ENCODE data around the gene NOG. TPM values are rescaled to one million over a fixed set of nuclear protein-coding genes. Genes with fewer than 3 reads are reported as not detected.

Gene NOG
- total and polyA plus RNA-seq, 12 donors: 0.14 to 0.57 (median 0.16) TPM; not detected in 9

DNA sequence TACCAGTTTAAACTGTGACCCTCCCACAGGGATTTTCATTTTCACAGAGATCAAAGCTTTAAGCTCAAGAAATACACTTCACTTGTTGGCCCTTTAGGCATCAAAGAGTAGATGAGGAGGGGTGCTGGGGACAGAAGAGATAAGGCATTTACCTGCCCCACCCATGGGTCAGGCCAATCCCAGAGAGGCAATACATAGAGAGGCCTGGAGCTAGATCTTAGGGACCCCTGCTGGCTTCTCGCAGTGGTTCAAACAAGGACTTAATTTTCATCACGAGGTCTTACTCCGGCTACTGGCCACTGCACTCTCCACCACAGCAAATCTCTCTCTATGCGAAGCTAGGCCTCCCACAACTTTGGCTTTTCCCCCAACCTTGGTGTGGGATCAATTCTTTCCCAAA lies 46.6 kb downstream of the NOG start:
- H3K27me3 ChIP-seq: no peaks in the 10 kb centered on the region
- no peak overlapping the region for H3K27ac ChIP-seq
- no peaks in the 10 kb centered on the region for H3K4me1 ChIP-seq (replicated peaks in 1 of 2)
- 70 to 77% (median 73%) methylated on average over 4 of the region's 4 CpGs for WGBS, 4 donors
- intact Hi-C loops (cut with DNase I): no loop called here
- DNase-seq: no peak
- TF ChIP-seq, protein P1, sequence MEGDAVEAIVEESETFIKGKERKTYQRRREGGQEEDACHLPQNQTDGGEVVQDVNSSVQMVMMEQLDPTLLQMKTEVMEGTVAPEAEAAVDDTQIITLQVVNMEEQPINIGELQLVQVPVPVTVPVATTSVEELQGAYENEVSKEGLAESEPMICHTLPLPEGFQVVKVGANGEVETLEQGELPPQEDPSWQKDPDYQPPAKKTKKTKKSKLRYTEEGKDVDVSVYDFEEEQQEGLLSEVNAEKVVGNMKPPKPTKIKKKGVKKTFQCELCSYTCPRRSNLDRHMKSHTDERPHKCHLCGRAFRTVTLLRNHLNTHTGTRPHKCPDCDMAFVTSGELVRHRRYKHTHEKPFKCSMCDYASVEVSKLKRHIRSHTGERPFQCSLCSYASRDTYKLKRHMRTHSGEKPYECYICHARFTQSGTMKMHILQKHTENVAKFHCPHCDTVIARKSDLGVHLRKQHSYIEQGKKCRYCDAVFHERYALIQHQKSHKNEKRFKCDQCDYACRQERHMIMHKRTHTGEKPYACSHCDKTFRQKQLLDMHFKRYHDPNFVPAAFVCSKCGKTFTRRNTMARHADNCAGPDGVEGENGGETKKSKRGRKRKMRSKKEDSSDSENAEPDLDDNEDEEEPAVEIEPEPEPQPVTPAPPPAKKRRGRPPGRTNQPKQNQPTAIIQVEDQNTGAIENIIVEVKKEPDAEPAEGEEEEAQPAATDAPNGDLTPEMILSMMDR (IDR thresholded peaks at IDR 0.05): no peak
- no peak for TF ChIP-seq POLR2A (IDR thresholded peaks at IDR 0.05)
- no peaks in the 10 kb centered on the region for H3K36me3 ChIP-seq (replicated peaks in 1 of 2)
- no peaks in the 10 kb centered on the region for H3K9me3 ChIP-seq (replicated peaks in 1 of 3)
- H3K4me3 ChIP-seq: no peak overlapping the region

DNA sequence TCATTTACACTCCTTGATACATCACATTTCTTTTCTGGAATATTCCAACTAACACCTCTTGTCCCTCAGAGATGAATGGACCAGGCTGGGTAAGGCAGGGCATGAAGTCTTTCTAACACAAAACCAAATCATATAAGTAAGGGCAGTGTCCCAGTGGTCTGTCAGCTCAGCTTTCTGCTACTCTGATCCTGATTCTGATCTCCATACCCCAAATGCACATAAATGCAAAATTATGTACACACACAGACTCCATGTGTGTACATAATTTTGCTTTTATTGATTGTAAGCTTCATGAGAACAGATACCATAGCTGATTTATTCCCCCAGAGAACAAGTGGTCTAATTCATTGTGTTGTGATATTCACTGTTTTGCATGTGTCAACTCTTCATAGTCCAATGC lies 47.9 kb downstream of the NOG start:
- Histone ChIP-seq H3K4me3 (no peak overlapping the region), H3K27ac (no peak overlapping the region), H3K4me1 (replicated peaks in 1 of 2) (no peaks in the 10 kb centered on the region), H3K9me3 (replicated peaks in 1 of 3) (no peaks in the 10 kb centered on the region), H3K36me3 (replicated peaks in 1 of 2) (no peaks in the 10 kb centered on the region), H3K27me3 (peaks cover 7% of the 10 kb centered on the region)
- no peak for DNase-seq
- intact Hi-C loops (cut with DNase I): no loop called here
- no peak for TF ChIP-seq POLR2A (IDR thresholded peaks at IDR 0.05)
- TF ChIP-seq, protein P1 (IDR thresholded peaks at IDR 0.05): no peak

DNA sequence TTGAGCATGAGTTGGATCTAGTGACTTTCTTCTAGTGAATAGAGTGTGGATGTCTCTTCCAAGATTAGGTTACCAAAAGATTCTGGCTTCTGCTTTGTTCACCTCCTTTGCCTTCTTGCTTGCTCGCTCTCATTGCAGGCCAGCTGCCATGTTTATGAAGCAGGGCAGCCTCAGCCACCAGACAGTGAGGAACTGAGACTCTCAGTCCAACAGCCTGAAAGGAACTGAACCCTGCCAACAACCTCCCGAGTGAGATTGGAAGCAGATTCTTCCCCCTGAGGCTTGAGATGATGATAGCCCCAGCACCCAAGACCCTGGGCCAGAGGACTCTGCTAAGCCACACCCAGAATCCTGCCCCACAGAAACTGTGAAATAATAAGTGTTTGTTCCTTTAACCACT lies 48.4 kb downstream of the NOG start:
- no peak for TF ChIP-seq POLR2A (IDR thresholded peaks at IDR 0.05)
- TF ChIP-seq, protein P1 (IDR thresholded peaks at IDR 0.05): no peak
- H3K27ac ChIP-seq: no peak overlapping the region
- WGBS, 4 donors: 49 to 92% (median 62%) methylated on average over 1 to 2 of the region's 2 CpGs
- H3K36me3 ChIP-seq (replicated peaks in 1 of 2): no peaks in the 10 kb centered on the region
- no peak overlapping the region for H3K4me3 ChIP-seq
- H3K27me3 ChIP-seq: peaks cover 7% of the 10 kb centered on the region
- no peaks in the 10 kb centered on the region for H3K9me3 ChIP-seq (replicated peaks in 1 of 3)
- no peak for DNase-seq
- intact Hi-C loops (cut with DNase I): no loop called here
- no peaks in the 10 kb centered on the region for H3K4me1 ChIP-seq (replicated peaks in 1 of 2)

DNA sequence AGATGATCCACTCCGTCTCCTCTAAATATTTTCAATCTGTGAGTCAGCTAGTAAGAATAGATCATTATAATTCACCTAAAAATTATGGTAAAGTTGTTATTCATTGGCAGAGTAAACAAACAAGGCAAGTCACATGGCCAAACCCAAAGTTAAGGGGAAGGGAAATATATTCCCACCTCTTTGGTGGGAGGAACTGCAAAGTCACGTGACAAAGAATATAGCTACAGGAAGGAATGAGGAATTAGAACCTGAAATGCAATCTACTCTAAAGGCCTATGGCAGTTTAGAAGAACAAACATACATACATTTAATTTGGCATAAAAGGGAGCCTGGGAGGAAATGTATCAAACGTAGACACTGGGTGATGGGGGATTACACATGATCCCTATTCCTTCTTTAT lies 48.9 kb downstream of the NOG start:
- TF ChIP-seq, protein P1 (IDR thresholded peaks at IDR 0.05): no peak
- no peak for TF ChIP-seq POLR2A (IDR thresholded peaks at IDR 0.05)
- no peak overlapping the region for H3K27ac ChIP-seq
- no peaks in the 10 kb centered on the region for H3K4me1 ChIP-seq (replicated peaks in 1 of 2)
- no peaks in the 10 kb centered on the region for H3K36me3 ChIP-seq (replicated peaks in 1 of 2)
- peaks cover 7% of the 10 kb centered on the region for H3K27me3 ChIP-seq
- H3K9me3 ChIP-seq (replicated peaks in 1 of 3): no peaks in the 10 kb centered on the region
- no peak for DNase-seq
- intact Hi-C loops (cut with DNase I): no loop called here
- 62 to 74% (median 67%) methylated on average over 3 of the region's 3 CpGs for WGBS, 4 donors
- H3K4me3 ChIP-seq: no peak overlapping the region

Small RNAs within 50 kb of the gene (small RNA-seq; reads per million reads assigned to genes)
- 0 reads per million in 2 donors for gene RPL39P33

Other genes starting within 250 kb of the NOG start
- under 1 TPM in 7 of 9 donors, not detected in 2; 0.37 to 0.92 (median 0.56) TPM for gene C17orf67, start 240.2 kb downstream of the NOG start, total RNA-seq
- 1 to 10 TPM in 2 of 3 donors, under 1 TPM in 1; 0.29 to 3.3 (median 1.9) TPM for gene C17orf67, start 240.2 kb downstream of the NOG start, polyA plus RNA-seq
- 1 to 10 TPM in 8 of 9 donors, under 1 TPM in 1; 0.97 to 8.4 (median 4.1) TPM for gene DGKE, start 240.5 kb downstream of the NOG start, total RNA-seq
- gene DGKE, start 240.5 kb downstream of the NOG start, polyA plus RNA-seq: 1 to 10 TPM; 1.7 to 5.1 (median 1.9) TPM